ENCODE results near the gene VPS37C. TPM values are rescaled to one million over a fixed set of nuclear protein-coding genes. Genes with fewer than 3 reads are reported as not detected.

VPS37C gene
- total and polyA plus RNA-seq, 2 donors from 2014 or later, result 13.9 to 31.8 TPM

GRCh38 chr11:61157743-61158142, 3.5 kb downstream of the VPS37C start:
- intact Hi-C loops (cut with DNase I), result no loop called here
- H3K27me3 ChIP-seq (ENCODE audit: control insufficient read depth, insufficient read depth, low read length), result no peaks in the 10 kb centered on the region
- peaks cover 4 to 33% (median 12%) of the 10 kb centered on the region in 3 donors for H3K4me1 ChIP-seq (ENCODE audit: control insufficient read depth in 2 of 3, insufficient read depth in 2 of 3, low read depth in 1 of 3, low read length in 3 of 3)
- no peaks in the 10 kb centered on the region for H3K9me3 ChIP-seq (ENCODE audit: control insufficient read depth in 2 of 3, insufficient read depth in 1 of 3, low read length in 3 of 3)
- no peak for DNase-seq
- no peak overlapping the region for H3K9ac ChIP-seq (ENCODE audit: low read length in 3 of 3)
- no peak for FAIRE-seq
- TF ChIP-seq CTCF (IDR thresholded peaks at IDR 0.05; ENCODE audit: borderline replicate concordance, extremely low read depth, insufficient read depth), result no peak
- no peak overlapping the region for H3K4me3 ChIP-seq (ENCODE audit: low read length in 3 of 3)
- no peaks in the 10 kb centered on the region for H3K36me3 ChIP-seq (ENCODE audit: control insufficient read depth in 2 of 3, insufficient read depth in 3 of 3, low read length in 3 of 3)
- H3K27ac ChIP-seq (ENCODE audit: low read depth in 2 of 2, low read length in 2 of 2), result no peak overlapping the region

GRCh38 chr11:61155741-61156140, 5.5 kb downstream of the VPS37C start:
- H3K27me3 ChIP-seq (ENCODE audit: control insufficient read depth, insufficient read depth, low read length), result no peaks in the 10 kb centered on the region
- no peaks in the 10 kb centered on the region for H3K36me3 ChIP-seq (ENCODE audit: control insufficient read depth in 2 of 3, insufficient read depth in 3 of 3, low read length in 3 of 3)
- TF ChIP-seq CTCF (IDR thresholded peaks at IDR 0.05; ENCODE audit: borderline replicate concordance, extremely low read depth, insufficient read depth), result no peak
- H3K27ac ChIP-seq (ENCODE audit: low read depth in 2 of 2, low read length in 2 of 2), result no peak overlapping the region
- H3K9ac ChIP-seq (ENCODE audit: low read length in 3 of 3), result no peak overlapping the region
- intact Hi-C loops (cut with DNase I), result no loop called here
- FAIRE-seq, result no peak
- no peak overlapping the region for H3K4me3 ChIP-seq (ENCODE audit: low read length in 3 of 3)
- no peak for DNase-seq
- H3K9me3 ChIP-seq (ENCODE audit: control insufficient read depth in 2 of 3, insufficient read depth in 1 of 3, low read length in 3 of 3), result no peaks in the 10 kb centered on the region
- peaks cover 0 to 36% (median 21%) of the 10 kb centered on the region in 3 donors for H3K4me1 ChIP-seq (ENCODE audit: control insufficient read depth in 2 of 3, insufficient read depth in 2 of 3, low read depth in 1 of 3, low read length in 3 of 3)

- intact Hi-C loops (cut with DNase I), result no loop called here
- Histone ChIP-seq H3K27me3 (ENCODE audit: control insufficient read depth, insufficient read depth, low read length) (no peaks in the 10 kb centered on the region), H3K9ac (ENCODE audit: low read length in 3 of 3) (no peak overlapping the region), H3K36me3 (ENCODE audit: control insufficient read depth in 2 of 3, insufficient read depth in 3 of 3, low read length in 3 of 3) (no peaks in the 10 kb centered on the region), H3K9me3 (ENCODE audit: control insufficient read depth in 2 of 3, insufficient read depth in 1 of 3, low read length in 3 of 3) (no peaks in the 10 kb centered on the region), H3K27ac (ENCODE audit: low read depth in 2 of 2, low read length in 2 of 2) (no peak overlapping the region), H3K4me1 (ENCODE audit: control insufficient read depth in 2 of 3, insufficient read depth in 2 of 3, low read depth in 1 of 3, low read length in 3 of 3) (peaks cover 0 to 34% (median 18%) of the 10 kb centered on the region in 3 donors), H3K4me3 (ENCODE audit: low read length in 3 of 3) (no peak overlapping the region)
- DNase-seq (no peak), FAIRE-seq (no peak)
- no peak for TF ChIP-seq CTCF (IDR thresholded peaks at IDR 0.05; ENCODE audit: borderline replicate concordance, extremely low read depth, insufficient read depth)
These were observed 5.9 kb downstream of the VPS37C start for GRCh38 chr11:61155312-61155711.

GRCh38 chr11:61154528-61154927, 6.7 kb downstream of the VPS37C start:
- FAIRE-seq (no peak), DNase-seq (no peak)
- Histone ChIP-seq H3K27ac (ENCODE audit: low read depth in 2 of 2, low read length in 2 of 2) (no peak overlapping the region), H3K9ac (ENCODE audit: low read length in 3 of 3) (no peak overlapping the region), H3K9me3 (ENCODE audit: control insufficient read depth in 2 of 3, insufficient read depth in 1 of 3, low read length in 3 of 3) (no peaks in the 10 kb centered on the region), H3K4me3 (ENCODE audit: low read length in 3 of 3) (no peak overlapping the region), H3K27me3 (ENCODE audit: control insufficient read depth, insufficient read depth, low read length) (no peaks in the 10 kb centered on the region), H3K36me3 (ENCODE audit: control insufficient read depth in 2 of 3, insufficient read depth in 3 of 3, low read length in 3 of 3) (no peaks in the 10 kb centered on the region), H3K4me1 (ENCODE audit: control insufficient read depth in 2 of 3, insufficient read depth in 2 of 3, low read depth in 1 of 3, low read length in 3 of 3) (peaks cover 0 to 34% (median 22%) of the 10 kb centered on the region in 3 donors)
- intact Hi-C loops (cut with DNase I), result no loop called here
- no peak for TF ChIP-seq CTCF (IDR thresholded peaks at IDR 0.05; ENCODE audit: borderline replicate concordance, extremely low read depth, insufficient read depth)

Measured in kidney (tissue), 14 donors.